HG02623 (cell line): ENCODE measurements around the gene PCGF3.
"Not testable (repeated sequence)": the region's sequence is repeated elsewhere in the genome, so short reads cannot be mapped to it uniquely, and the experiment has no call there.

Experiments
- ATAC-seq: cut with Tn5 transposase; IDR thresholded peaks from one replicate; pipeline ENCODE4 v1.9.1; 2021; ENCODE audit warnings: moderate library complexity; ENCODE audit not compliant: unreplicated experiment

The PCGF3 gene

GRCh38 chr4:682490-683172 is 23.0 kb upstream of the PCGF3 start:
- ATAC-seq: no peak

- ATAC-seq: no peak
Observed at GRCh38 chr4:683247-683897, 22.3 kb upstream of the PCGF3 start.

- no peak for ATAC-seq
Observed at GRCh38 chr4:683982-684622, 21.5 kb upstream of the PCGF3 start.

GRCh38 chr4:684623-685327 is 20.9 kb upstream of the PCGF3 start:
- no peak for ATAC-seq

- ATAC-seq: no peak
Observed at GRCh38 chr4:685679-686412, 19.8 kb upstream of the PCGF3 start.

GRCh38 chr4:686413-687040 is 19.1 kb upstream of the PCGF3 start:
- ATAC-seq: no peak

- no peak for ATAC-seq
Observed at GRCh38 chr4:687048-687970, 18.3 kb upstream of the PCGF3 start.

GRCh38 chr4:687971-688853 is 17.4 kb upstream of the PCGF3 start:
- no peak for ATAC-seq

- ATAC-seq: no peak
Observed at GRCh38 chr4:688854-689681, 16.6 kb upstream of the PCGF3 start, which contains the start of gene SLC49A3. Gene SLC49A3 (minus strand): TSS chr4:689151. CDS start chr4:689127, 24 bp downstream.

- no peak for ATAC-seq
Observed at GRCh38 chr4:689723-690122, 15.9 kb upstream of the PCGF3 start.

GRCh38 chr4:692771-693554 is 12.7 kb upstream of the PCGF3 start:
- ATAC-seq: no peak

GRCh38 chr4:694341-694940 is 11.2 kb upstream of the PCGF3 start:
- ATAC-seq: not testable (repeated sequence)

GRCh38 chr4:699816-700580 is 5.6 kb upstream of the PCGF3 start:
- no peak for ATAC-seq

- ATAC-seq: no peak
Observed at GRCh38 chr4:700587-701264, 4.9 kb upstream of the PCGF3 start.

GRCh38 chr4:702618-703048 is 3.0 kb upstream of the PCGF3 start:
- ATAC-seq: no peak
